Measurements from ENCODE around the gene SPSB4.

DNA sequence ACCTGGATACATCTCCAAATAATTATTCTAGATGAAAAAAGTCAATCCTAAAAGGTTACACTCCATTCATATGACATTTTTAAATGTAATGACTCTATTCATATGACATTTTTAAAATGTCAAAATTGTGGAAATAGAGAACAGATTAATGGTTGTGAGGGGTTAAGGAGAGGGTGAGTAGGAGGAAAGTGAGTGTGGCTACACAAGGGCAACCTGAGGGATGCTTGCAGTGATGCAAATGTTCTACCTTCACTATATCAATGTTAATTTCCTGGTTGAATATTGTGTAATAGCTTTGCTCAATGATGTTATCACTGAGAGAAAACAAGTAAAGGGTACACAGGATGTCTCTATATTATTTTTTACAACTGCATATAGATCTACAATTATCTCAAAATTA, 125.6 kb downstream of the SPSB4 start:
- TF ChIP-seq, protein P1, sequence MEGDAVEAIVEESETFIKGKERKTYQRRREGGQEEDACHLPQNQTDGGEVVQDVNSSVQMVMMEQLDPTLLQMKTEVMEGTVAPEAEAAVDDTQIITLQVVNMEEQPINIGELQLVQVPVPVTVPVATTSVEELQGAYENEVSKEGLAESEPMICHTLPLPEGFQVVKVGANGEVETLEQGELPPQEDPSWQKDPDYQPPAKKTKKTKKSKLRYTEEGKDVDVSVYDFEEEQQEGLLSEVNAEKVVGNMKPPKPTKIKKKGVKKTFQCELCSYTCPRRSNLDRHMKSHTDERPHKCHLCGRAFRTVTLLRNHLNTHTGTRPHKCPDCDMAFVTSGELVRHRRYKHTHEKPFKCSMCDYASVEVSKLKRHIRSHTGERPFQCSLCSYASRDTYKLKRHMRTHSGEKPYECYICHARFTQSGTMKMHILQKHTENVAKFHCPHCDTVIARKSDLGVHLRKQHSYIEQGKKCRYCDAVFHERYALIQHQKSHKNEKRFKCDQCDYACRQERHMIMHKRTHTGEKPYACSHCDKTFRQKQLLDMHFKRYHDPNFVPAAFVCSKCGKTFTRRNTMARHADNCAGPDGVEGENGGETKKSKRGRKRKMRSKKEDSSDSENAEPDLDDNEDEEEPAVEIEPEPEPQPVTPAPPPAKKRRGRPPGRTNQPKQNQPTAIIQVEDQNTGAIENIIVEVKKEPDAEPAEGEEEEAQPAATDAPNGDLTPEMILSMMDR (IDR thresholded peaks at IDR 0.05): no peak
- no peak for TF ChIP-seq POLR2A (IDR thresholded peaks at IDR 0.05)
